ENCODE measurements around the gene LDB2.
A peak's percentile ranks its signal among the peaks of the same experiment; 100 is the strongest.

The LDB2 gene

GRCh38 chr4:16704489-16704888, 194.0 kb downstream of the LDB2 start:
- Histone ChIP-seq H3K9me3 (ENCODE audit: control insufficient read depth in 2 of 2, low read length in 2 of 2) (no peaks in the 10 kb centered on the region), H3K9ac (ENCODE audit: low read length in 2 of 2) (no peak overlapping the region), H3K36me3 (ENCODE audit: control insufficient read depth in 2 of 2, insufficient read depth in 2 of 2, low read length in 2 of 2) (no peaks in the 10 kb centered on the region), H3K27ac (ENCODE audit: low read length) (no peak overlapping the region), H3K4me1 (ENCODE audit: control insufficient read depth, insufficient read depth, low read length) (no peaks in the 10 kb centered on the region), H3K4me3 (ENCODE audit: low read length in 2 of 2) (no peak overlapping the region), H3K27me3 (ENCODE audit: control insufficient read depth in 1 of 2, insufficient read depth in 2 of 2, low read length in 2 of 2) (no peaks in the 10 kb centered on the region)

GRCh38 chr4:16695896-16696295, 202.5 kb downstream of the LDB2 start:
- no peak overlapping the region for H3K9ac ChIP-seq (ENCODE audit: low read length in 2 of 2)
- no peak overlapping the region for H3K27ac ChIP-seq (ENCODE audit: low read length)
- H3K27me3 ChIP-seq (ENCODE audit: control insufficient read depth in 1 of 2, insufficient read depth in 2 of 2, low read length in 2 of 2), result no peaks in the 10 kb centered on the region
- H3K4me3 ChIP-seq (ENCODE audit: low read length in 2 of 2), result no peak overlapping the region
- no peaks in the 10 kb centered on the region for H3K9me3 ChIP-seq (ENCODE audit: control insufficient read depth in 2 of 2, low read length in 2 of 2)
- H3K4me1 ChIP-seq (ENCODE audit: control insufficient read depth, insufficient read depth, low read length), result peaks cover 14% of the 10 kb centered on the region
- H3K36me3 ChIP-seq (ENCODE audit: control insufficient read depth in 2 of 2, insufficient read depth in 2 of 2, low read length in 2 of 2), result no peaks in the 10 kb centered on the region

GRCh38 chr4:16694884-16695276, 203.6 kb downstream of the LDB2 start:
- no peak overlapping the region for H3K27ac ChIP-seq (ENCODE audit: low read length)
- H3K36me3 ChIP-seq (ENCODE audit: control insufficient read depth in 2 of 2, insufficient read depth in 2 of 2, low read length in 2 of 2), result no peaks in the 10 kb centered on the region
- no peaks in the 10 kb centered on the region for H3K9me3 ChIP-seq (ENCODE audit: control insufficient read depth in 2 of 2, low read length in 2 of 2)
- peaks cover 14% of the 10 kb centered on the region for H3K4me1 ChIP-seq (ENCODE audit: control insufficient read depth, insufficient read depth, low read length)
- H3K27me3 ChIP-seq (ENCODE audit: control insufficient read depth in 1 of 2, insufficient read depth in 2 of 2, low read length in 2 of 2), result no peaks in the 10 kb centered on the region
- no peak overlapping the region for H3K4me3 ChIP-seq (ENCODE audit: low read length in 2 of 2)
- H3K9ac ChIP-seq (ENCODE audit: low read length in 2 of 2), result no peak overlapping the region

- Histone ChIP-seq H3K27me3 (ENCODE audit: control insufficient read depth in 1 of 2, insufficient read depth in 2 of 2, low read length in 2 of 2) (no peaks in the 10 kb centered on the region), H3K27ac (ENCODE audit: low read length) (peak overlapping the region; percentile 6), H3K9ac (ENCODE audit: low read length in 2 of 2) (no peak overlapping the region), H3K4me3 (ENCODE audit: low read length in 2 of 2) (no peak overlapping the region), H3K9me3 (ENCODE audit: control insufficient read depth in 2 of 2, low read length in 2 of 2) (no peaks in the 10 kb centered on the region), H3K36me3 (ENCODE audit: control insufficient read depth in 2 of 2, insufficient read depth in 2 of 2, low read length in 2 of 2) (no peaks in the 10 kb centered on the region), H3K4me1 (ENCODE audit: control insufficient read depth, insufficient read depth, low read length) (peaks cover 14% of the 10 kb centered on the region)
Measured at GRCh38 chr4:16694173-16694883, 204.1 kb downstream of the LDB2 start.

GRCh38 chr4:16693641-16694040, 204.8 kb downstream of the LDB2 start:
- Histone ChIP-seq H3K27ac (ENCODE audit: low read length) (peak overlapping the region; percentile 6), H3K4me3 (ENCODE audit: low read length in 2 of 2) (no peak overlapping the region), H3K4me1 (ENCODE audit: control insufficient read depth, insufficient read depth, low read length) (peaks cover 14% of the 10 kb centered on the region), H3K9ac (ENCODE audit: low read length in 2 of 2) (no peak overlapping the region), H3K36me3 (ENCODE audit: control insufficient read depth in 2 of 2, insufficient read depth in 2 of 2, low read length in 2 of 2) (no peaks in the 10 kb centered on the region), H3K9me3 (ENCODE audit: control insufficient read depth in 2 of 2, low read length in 2 of 2) (no peaks in the 10 kb centered on the region), H3K27me3 (ENCODE audit: control insufficient read depth in 1 of 2, insufficient read depth in 2 of 2, low read length in 2 of 2) (no peaks in the 10 kb centered on the region)

GRCh38 chr4:16692961-16693506, 205.4 kb downstream of the LDB2 start:
- no peaks in the 10 kb centered on the region for H3K9me3 ChIP-seq (ENCODE audit: control insufficient read depth in 2 of 2, low read length in 2 of 2)
- H3K27me3 ChIP-seq (ENCODE audit: control insufficient read depth in 1 of 2, insufficient read depth in 2 of 2, low read length in 2 of 2), result no peaks in the 10 kb centered on the region
- H3K36me3 ChIP-seq (ENCODE audit: control insufficient read depth in 2 of 2, insufficient read depth in 2 of 2, low read length in 2 of 2), result no peaks in the 10 kb centered on the region
- no peak overlapping the region for H3K9ac ChIP-seq (ENCODE audit: low read length in 2 of 2)
- H3K4me1 ChIP-seq (ENCODE audit: control insufficient read depth, insufficient read depth, low read length), result peaks cover 14% of the 10 kb centered on the region
- no peak overlapping the region for H3K4me3 ChIP-seq (ENCODE audit: low read length in 2 of 2)
- H3K27ac ChIP-seq (ENCODE audit: low read length), result peak overlapping the region; percentile 46

GRCh38 chr4:16692524-16692923, 205.9 kb downstream of the LDB2 start:
- Histone ChIP-seq H3K4me3 (ENCODE audit: low read length in 2 of 2) (no peak overlapping the region), H3K4me1 (ENCODE audit: control insufficient read depth, insufficient read depth, low read length) (peaks cover 14% of the 10 kb centered on the region), H3K9me3 (ENCODE audit: control insufficient read depth in 2 of 2, low read length in 2 of 2) (no peaks in the 10 kb centered on the region), H3K36me3 (ENCODE audit: control insufficient read depth in 2 of 2, insufficient read depth in 2 of 2, low read length in 2 of 2) (no peaks in the 10 kb centered on the region), H3K27me3 (ENCODE audit: control insufficient read depth in 1 of 2, insufficient read depth in 2 of 2, low read length in 2 of 2) (no peaks in the 10 kb centered on the region), H3K27ac (ENCODE audit: low read length) (peak overlapping the region; percentile 46), H3K9ac (ENCODE audit: low read length in 2 of 2) (no peak overlapping the region)

- Histone ChIP-seq H3K27me3 (ENCODE audit: control insufficient read depth in 1 of 2, insufficient read depth in 2 of 2, low read length in 2 of 2) (no peaks in the 10 kb centered on the region), H3K9ac (ENCODE audit: low read length in 2 of 2) (no peak overlapping the region), H3K4me3 (ENCODE audit: low read length in 2 of 2) (no peak overlapping the region), H3K4me1 (ENCODE audit: control insufficient read depth, insufficient read depth, low read length) (peaks cover 14% of the 10 kb centered on the region), H3K27ac (ENCODE audit: low read length) (no peak overlapping the region), H3K9me3 (ENCODE audit: control insufficient read depth in 2 of 2, low read length in 2 of 2) (no peaks in the 10 kb centered on the region), H3K36me3 (ENCODE audit: control insufficient read depth in 2 of 2, insufficient read depth in 2 of 2, low read length in 2 of 2) (no peaks in the 10 kb centered on the region)
Measured at GRCh38 chr4:16692046-16692445, 206.4 kb downstream of the LDB2 start.

GRCh38 chr4:16691450-16691849, 207.0 kb downstream of the LDB2 start:
- H3K36me3 ChIP-seq (ENCODE audit: control insufficient read depth in 2 of 2, insufficient read depth in 2 of 2, low read length in 2 of 2), result no peaks in the 10 kb centered on the region
- H3K9ac ChIP-seq (ENCODE audit: low read length in 2 of 2), result no peak overlapping the region
- H3K27me3 ChIP-seq (ENCODE audit: control insufficient read depth in 1 of 2, insufficient read depth in 2 of 2, low read length in 2 of 2), result no peaks in the 10 kb centered on the region
- no peak overlapping the region for H3K27ac ChIP-seq (ENCODE audit: low read length)
- no peak overlapping the region for H3K4me3 ChIP-seq (ENCODE audit: low read length in 2 of 2)
- peaks cover 14% of the 10 kb centered on the region for H3K4me1 ChIP-seq (ENCODE audit: control insufficient read depth, insufficient read depth, low read length)
- H3K9me3 ChIP-seq (ENCODE audit: control insufficient read depth in 2 of 2, low read length in 2 of 2), result no peaks in the 10 kb centered on the region

GRCh38 chr4:16687845-16688244, 210.6 kb downstream of the LDB2 start:
- Histone ChIP-seq H3K9ac (ENCODE audit: low read length in 2 of 2) (no peak overlapping the region), H3K27ac (ENCODE audit: low read length) (no peak overlapping the region), H3K36me3 (ENCODE audit: control insufficient read depth in 2 of 2, insufficient read depth in 2 of 2, low read length in 2 of 2) (no peaks in the 10 kb centered on the region), H3K9me3 (ENCODE audit: control insufficient read depth in 2 of 2, low read length in 2 of 2) (no peaks in the 10 kb centered on the region), H3K4me1 (ENCODE audit: control insufficient read depth, insufficient read depth, low read length) (peaks cover 5% of the 10 kb centered on the region), H3K4me3 (ENCODE audit: low read length in 2 of 2) (no peak overlapping the region), H3K27me3 (ENCODE audit: control insufficient read depth in 1 of 2, insufficient read depth in 2 of 2, low read length in 2 of 2) (no peaks in the 10 kb centered on the region)

GRCh38 chr4:16687011-16687410, 211.4 kb downstream of the LDB2 start:
- Histone ChIP-seq H3K4me3 (ENCODE audit: low read length in 2 of 2) (no peak overlapping the region), H3K4me1 (ENCODE audit: control insufficient read depth, insufficient read depth, low read length) (no peaks in the 10 kb centered on the region), H3K36me3 (ENCODE audit: control insufficient read depth in 2 of 2, insufficient read depth in 2 of 2, low read length in 2 of 2) (no peaks in the 10 kb centered on the region), H3K9me3 (ENCODE audit: control insufficient read depth in 2 of 2, low read length in 2 of 2) (no peaks in the 10 kb centered on the region), H3K9ac (ENCODE audit: low read length in 2 of 2) (no peak overlapping the region), H3K27me3 (ENCODE audit: control insufficient read depth in 1 of 2, insufficient read depth in 2 of 2, low read length in 2 of 2) (no peaks in the 10 kb centered on the region), H3K27ac (ENCODE audit: low read length) (no peak overlapping the region)
